ACHN (cell line): ENCODE data around the gene GNB1L.

Experiments
- DNase-seq: peaks from one replicate; pipeline ENCODE4 v3.0.0-alpha.2; 2015
- in situ Hi-C: cut with HindIII; loops from 2 replicates; pipeline ENCODE4 v1.10.0; 2017; ENCODE audit warnings: low sequenced_read_pairs, low pct_ligation_motif_present, low pct_unique_long_range_greater_than_20kb

GNB1L gene

DNA sequence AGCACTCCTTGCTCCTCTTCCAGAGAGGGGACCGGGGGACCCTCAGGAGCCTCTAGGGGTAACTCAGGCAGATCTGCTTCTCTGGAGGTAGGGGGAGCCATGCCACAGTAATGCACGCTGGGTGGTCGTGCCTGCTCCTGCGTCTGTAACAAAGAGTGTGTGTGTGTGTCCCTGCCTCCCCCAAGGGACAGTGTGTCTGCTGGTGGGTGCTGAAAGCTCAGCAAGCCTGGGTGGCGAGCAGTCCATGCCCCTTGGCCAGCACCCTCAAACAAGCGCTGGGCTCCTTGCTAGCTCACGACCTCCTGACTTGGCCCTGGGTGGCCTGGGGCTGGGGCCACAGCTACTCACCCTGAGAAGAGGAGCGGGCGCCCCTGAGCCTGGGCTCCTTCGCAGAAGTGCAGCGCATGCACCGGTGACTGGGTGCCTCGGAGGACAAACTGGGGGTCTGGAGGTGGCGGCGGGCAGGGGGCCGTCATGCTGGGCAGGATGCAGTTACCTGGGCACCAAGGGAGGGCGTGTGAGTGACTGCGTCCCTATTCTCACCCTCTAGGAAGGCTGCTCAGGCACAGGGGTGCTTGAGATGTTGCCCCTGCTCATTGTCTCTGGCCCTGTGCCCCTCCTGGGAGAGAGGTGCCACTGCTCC is 33.7 kb downstream of the GNB1L start:
- DNase-seq = no peak
- in situ Hi-C loops = no loop called here

DNA sequence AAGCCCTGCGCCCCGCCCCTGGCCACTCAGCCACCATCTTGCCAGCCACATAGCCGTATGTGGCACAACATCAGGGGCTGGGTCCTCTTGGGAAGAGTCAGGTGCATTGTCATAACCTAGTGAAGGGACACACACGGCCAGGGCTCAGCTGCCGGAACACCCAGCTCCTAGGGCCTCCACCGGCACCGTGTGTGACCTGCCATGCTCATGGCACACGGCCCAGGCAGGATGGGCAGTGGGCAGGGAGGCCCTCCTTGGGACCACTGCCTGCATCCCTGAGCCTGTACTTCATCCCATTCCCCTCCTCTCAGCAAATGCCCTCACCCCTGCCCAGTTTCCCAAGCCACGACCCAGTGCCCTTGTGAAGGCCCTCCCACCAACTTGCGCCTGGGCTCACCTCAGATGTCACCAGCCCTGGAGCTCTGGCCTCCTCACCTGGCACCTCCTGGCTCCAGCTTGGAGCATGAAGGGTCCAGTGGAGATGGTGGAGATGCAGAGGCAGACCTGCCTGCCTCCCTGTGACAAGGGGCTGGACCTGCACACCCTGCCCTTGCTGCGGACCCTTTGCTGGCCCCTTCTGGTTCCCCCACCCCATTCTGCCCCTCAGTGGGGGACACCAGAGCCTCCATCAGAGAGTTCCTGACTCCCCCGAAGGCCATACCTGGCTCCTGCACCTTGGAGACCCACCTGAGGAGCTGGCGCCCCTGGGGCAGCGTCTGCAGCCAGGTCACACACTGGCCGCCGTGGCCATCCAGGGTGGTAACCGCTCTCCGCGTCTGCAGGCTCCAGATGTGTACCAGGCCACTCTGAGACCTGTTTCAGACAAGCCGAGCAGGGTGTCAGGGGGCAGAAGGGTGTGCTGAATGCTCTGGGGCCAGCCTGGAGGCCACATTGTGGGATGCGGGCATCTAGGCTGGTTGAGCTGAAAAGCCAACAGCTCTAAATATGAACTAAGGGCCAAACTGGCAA is 34.5 kb downstream of the GNB1L start:
- in situ Hi-C loops = no loop called here

DNA sequence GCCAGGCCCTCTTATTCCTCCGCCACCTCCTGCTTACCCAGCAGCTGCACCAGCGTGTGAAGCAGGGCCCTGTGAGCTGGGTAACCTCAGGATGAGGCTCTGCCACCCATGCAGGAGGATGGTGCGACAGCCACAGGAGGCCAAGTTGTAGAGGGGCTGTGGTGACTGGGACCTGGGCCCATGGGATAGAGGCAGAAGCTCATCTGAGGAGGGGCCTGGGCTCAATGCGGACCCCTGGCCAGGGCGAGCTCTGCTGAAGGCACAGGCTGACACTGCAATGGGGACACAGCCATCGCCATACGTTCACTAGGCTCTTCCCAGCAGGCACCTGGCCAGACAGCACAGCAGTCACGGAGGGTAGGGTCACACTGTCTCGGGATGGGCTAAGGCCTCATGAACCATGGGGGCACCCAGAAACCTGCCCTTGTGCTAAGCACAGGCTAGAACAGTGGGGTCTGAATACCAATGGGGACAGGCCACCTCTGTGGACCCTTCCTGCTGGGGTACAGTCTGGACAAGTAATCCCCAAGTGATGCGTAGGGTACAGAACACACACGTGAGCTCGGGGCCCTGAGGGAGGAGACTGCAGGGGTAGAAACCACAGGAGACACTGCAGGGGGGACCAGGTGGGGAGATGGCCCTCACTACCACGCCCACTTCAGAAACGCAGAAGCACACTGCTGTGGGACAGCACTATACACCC is 35.3 kb downstream of the GNB1L start:
- DNase-seq = no peak
- in situ Hi-C loops = no loop called here

More for the DNA sequence above, 34.5 kb downstream of the GNB1L start:
- no peak for DNase-seq

DNA sequence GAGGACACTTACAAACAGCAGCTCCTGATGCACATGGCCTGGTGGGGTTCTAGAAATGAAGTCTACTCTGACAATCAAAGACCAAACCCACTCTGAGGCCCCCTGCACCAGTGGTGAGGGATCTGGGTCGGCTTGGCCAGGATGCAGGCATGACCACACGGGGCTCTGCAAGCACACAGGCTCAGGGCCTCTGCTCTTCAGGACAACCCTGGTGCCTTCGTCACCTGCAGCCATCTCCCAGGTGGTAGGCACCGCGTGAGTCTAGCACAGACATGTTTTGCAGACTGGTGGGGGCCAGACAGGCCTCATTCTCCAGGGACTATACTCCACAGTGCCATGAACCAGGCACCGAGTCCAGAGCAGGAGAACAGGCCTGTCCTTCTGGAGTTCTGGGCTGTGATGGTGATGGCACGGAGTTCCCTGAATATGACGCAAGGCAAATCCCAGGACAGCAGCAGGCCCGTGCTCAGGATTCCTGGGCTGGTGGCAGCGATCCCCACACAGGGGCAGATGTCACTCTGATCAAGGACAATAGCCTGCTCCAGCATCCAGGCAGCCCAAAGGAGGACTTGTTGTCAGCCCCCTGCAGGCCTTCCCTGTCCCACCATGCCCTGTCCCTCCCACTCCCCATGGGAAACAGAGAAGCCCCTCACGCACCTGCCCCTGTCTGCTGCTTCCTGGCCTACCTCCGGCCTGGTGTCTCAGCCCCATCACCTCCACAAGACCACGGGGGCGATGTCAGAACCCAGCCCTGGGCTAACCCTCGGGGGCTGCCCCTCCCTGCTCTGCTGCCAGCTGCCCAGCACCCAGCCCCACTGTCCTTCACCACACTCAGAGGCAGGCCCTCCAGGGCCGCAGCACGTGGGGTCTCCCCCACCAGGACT is 36.1 kb downstream of the GNB1L start:
- DNase-seq = no peak
- in situ Hi-C loops = no loop called here

DNA sequence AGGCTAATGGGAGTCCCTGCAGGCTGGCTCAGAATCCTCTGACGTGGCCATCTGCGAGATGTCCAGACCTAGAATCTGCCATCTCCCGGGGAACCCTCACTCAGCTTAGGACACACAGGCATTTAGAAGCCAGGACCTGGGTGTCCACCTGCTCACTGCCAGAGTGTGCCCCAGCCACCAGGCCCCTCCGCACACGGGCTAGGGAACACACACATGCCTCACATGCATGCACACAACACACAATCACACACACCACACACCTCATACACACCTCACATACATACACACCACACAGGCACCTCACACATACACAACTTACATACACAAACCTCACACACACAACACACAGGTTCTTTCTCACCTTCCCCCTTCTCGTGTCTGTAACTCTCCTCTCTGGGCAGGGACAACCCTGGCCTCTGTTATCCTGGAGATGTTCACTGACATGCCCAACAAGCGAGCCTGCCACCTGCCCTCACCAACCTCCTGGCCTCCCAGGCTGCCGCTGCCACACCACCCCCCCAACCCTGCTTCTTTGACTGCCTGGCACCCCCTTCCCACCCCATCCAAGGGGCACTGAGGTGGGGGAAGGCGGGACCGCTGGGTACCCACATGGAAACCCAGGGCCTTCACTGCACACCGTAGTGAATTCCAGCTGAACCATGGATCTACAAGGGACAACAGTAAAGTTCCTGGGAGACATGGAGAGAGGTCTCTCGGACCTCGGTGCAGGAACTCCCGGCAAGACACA is 38.1 kb downstream of the GNB1L start:
- DNase-seq = no peak
- in situ Hi-C loops = no loop called here

DNA sequence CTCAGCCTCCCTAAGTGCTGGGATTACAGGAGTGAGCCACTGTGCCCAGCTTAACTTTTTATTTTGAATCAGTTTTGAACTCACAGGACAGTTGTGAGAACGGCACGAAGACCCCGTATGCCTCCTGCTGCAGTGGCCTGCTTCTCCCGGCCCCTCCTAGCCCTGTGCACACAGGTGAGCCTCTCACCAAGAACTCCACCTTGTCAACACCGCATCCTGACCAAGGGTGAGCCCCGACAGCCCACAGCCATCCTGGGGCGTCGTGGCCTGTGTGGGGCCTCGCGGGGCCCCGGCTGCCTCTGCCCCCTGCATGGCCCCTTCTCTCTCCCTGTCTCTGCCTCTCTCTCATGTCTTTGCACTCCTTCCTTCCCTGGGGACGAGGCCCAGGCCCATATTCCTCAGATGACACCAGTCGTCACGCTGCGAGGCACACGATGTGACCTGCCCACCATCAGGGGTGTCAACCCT is 38.8 kb downstream of the GNB1L start:
- in situ Hi-C loops = no loop called here

DNA sequence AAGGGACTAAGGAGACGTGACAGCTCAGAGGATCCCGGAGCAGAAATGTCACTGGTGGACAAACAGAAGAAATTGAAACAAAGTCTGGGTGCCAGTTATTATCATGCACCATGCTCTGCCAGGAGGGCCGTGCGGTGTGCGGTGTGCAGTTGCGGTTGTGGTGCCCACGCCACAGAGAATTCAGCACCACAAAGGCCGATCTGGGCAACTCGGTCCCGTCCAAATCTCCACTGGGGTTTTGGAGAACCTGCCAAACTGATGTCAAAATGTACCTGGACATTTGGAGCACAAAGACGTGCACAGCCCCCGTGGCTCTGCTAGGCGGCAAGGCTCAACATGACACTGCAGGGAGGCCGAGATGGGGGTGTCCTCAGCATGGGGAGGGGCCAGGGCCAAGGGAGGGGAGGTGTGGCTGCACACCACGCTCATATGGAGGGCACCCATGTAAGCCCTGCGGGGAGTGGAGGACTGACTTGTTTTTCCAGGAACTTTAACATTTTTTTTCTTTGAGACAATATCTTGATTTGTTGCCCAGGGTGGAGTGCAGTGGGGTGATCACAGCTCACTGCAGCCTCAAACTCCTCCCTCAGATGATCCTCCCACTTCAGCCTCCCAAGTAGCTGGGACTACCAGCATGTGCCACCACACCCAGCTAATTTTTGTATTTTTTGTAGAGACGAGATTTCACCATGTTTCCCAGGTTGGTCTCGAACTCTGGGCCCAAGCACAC is 39.4 kb downstream of the GNB1L start:
- no peak for DNase-seq
- in situ Hi-C loops = no loop called here

More for the DNA sequence above, 38.8 kb downstream of the GNB1L start:
- no peak for DNase-seq

DNA sequence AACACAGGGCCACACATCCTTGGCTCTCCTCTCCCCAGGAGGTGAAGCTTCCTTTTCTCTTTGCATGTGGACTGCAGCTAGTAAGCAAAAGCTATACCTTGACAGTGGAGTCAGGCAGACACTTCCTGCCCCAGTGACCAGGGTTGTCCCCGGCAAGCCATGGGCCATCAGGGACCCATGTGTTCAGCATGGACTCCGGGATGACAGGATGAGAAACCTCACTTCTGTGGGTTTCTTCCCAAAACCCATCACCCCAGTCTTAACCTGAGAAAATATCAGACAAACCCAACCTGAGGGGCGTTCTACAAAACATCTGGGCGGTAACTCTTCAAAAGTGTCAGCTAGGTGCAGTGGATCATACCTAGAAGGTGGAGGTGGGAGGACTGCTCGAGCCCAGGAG is 40.2 kb downstream of the GNB1L start:
- no peak for DNase-seq
- in situ Hi-C loops = no loop called here

DNA sequence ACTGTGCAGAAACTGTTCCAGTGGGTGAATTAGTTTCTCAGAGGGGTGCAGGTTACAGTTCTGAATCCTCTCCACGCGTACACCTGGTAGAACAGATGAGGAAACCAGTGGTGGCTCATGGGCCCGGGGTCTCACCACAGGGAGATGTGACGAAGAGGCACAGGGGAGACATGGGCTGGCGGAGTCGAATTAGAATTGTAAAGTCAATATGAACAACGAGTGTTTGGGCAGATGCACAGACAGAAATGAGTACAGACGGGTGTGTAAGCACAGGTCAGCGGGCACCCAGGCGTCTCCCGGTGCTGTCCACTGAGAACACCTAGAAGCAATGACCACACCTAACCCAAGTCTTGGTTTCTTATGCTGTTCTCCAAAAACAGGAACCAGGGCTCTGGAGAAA is 41.8 kb downstream of the GNB1L start:
- in situ Hi-C loops = no loop called here
- DNase-seq = no peak

DNA sequence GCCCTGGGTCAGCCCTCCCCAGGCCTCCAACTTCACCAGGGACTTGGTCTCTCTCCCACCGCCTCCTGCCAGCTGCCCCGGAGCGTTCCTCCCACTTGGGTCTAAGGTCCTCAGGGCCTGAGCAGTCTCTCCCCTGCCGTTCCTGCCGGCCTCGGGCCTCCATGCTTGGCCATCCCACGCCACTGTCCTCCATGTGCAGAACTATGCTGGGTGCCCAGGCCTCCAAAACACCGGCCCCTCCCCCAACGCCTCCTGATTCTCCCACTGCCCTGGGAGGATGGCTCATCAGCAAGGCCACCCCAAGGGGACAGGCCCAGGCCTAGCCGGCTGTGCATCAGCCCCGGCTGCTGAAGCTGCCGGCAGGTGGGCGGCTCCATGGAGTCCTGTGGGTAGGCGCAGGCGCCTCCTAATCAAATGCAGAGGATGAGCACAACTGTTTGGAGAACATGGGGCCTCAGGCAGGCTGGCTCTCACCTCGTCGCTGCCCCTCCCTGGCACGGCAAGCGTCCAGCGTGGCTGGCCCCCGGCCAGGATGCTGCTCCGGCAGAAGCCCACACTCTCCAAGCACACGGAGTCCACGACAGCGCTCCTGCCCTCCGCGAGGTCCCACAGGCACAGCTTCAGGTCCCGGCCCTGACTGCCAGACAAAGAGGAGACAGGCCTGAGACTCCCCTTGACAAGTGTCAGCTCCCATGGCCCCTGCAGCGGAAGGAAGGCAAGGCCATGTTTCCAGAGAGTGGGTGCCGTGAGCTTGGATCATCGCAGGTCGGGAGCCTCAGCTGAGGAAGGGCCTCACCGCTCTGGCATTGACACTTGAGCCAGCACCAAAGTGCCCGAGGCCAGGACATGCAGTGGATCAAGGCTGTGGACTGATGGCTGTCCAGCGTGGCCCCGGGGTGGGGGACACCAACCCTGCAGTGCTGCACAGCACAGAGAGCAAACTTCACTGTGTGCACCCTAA is 42.6 kb downstream of the GNB1L start:
- DNase-seq = no peak
- in situ Hi-C loops = no loop called here

DNA sequence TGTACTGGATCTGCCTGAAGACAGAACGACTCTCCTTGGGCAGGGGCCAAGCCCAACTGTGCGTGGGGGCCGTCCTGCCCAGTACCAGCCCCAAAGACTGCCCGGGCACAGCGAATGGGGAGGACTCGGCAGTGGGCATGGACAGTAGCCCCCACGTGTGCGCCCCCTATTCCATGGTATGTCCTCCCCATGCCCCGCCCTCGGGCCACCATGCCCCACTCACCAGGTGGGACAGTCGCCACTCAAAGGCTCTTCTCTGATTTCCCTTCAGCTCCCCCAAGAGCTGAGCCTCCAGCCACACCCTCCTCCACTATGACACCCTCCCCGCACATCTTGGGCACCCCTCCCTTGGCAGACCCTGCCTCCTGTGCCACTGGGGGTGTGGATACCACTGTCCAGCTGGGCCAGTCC is 43.5 kb downstream of the GNB1L start:
- no peak for DNase-seq
- in situ Hi-C loops = no loop called here

DNA sequence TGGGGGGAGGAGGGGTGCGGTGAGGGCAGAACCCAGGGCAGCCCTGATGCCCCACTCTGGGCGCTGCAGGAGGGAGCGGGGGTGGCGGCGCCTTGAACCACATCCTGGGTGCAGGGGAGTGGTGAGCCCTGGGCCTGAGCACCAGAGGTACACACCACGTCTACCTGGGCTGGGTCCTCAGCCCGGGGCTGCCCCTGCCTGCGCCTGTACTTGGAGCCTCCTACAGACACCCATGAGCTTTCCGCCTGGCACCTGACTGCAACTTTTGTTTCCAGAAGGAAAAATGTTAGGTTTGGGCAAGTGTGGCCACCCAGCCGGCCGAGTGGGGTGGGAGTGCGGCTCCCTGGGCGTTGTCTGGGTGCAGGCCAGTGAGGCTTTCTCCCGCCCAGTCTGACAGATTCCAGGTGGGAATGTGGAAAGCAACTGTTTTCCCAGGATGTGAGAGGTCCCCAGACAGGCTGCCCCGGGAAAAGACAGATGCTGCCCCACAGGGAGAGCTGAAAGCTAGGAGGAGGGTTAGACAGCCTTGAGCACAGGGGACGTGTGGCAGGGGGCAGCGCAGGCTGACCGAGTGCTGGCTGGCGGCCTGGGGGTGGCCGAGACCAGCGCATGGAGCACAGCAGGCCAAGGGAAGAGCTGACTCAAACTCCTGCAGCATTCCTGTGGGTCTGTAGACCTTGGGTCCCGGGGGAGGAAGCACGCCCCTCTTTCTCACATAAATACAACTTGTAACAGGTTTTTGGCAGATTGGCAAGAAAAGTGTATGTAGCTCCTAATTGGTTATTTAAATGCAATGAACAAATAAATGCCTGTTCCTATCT is 44.1 kb downstream of the GNB1L start:
- in situ Hi-C loops = no loop called here
- DNase-seq = no peak

DNA sequence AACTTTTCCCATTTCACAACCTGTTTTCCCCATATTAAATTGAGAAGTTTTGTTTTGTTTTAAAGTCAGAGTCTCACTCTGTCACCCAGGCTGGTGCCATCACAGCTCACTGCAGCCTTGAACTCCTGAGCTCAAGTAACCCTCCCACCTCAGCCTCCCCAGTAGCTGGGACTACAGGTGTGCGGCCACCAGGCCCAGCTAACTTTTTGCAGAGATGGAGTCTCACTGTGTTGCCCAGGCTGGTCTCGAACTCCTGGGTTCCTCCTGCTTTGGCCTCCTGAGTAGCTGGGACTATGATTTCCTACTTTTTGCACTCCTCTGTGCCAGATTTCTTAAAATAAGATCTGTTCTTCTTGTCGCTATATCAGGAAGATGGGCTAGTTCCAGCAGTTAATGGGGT is 44.9 kb downstream of the GNB1L start:
- in situ Hi-C loops = no loop called here
- no peak for DNase-seq

DNA sequence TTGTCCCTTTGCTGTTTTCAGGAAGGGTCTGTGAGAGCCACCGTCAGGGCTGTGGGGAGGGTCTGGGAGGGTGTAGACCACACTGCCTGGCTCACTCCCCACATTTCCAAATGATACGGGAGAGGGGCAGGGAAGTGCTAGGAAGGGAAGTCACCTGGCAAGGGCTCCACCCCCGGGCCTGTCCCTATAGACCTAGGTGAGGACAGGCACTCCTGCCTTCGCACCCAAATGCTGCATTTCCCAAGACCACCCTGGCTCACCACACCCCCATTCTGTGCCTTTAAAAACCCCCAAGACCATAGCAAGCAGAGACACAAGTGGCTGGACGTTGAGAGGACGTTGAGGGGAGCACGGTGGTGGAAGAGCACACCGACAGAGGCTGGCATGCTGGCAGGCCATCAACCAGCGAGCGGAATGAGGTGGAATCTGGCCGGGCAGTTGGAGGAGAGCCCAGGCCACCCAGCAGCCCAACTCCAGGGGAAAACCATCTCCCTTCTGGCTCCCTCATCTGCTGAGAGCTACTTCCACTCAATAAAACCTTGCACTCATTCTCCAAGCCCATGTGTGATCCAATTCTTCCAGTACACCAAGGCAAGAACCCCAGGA is 45.7 kb downstream of the GNB1L start:
- in situ Hi-C loops = no loop called here
- no peak for DNase-seq
